Memory B cell (primary cell): Measurements from ENCODE around the gene EBI3.
A peak's percentile ranks its signal among the peaks of the same experiment; 100 is the strongest.
"Not testable (repeated sequence)": the region's sequence is repeated elsewhere in the genome, so short reads cannot be mapped to it uniquely, and the experiment has no call there.

Experiments
- ATAC-seq: fragments of 150-1000 bp; cut with Tn5 transposase; 2 replicates; pipeline ENCODE4 v1.10.0; 2021; ENCODE audit warnings: low read depth, mild to moderate bottlenecking, moderate library complexity
- DNase-seq, 2 donors: peaks; one replicate each; pipeline ENCODE4 v3.0.0; 2022; ENCODE audit warnings: low spot score in 2 of 2
- H3K27ac Mint-ChIP-seq: one replicate; pipeline ENCODE4 v1.8.0; 2022; ENCODE audit warnings: mild to moderate bottlenecking, moderate library complexity, mixed read lengths
- H3K27me3 Mint-ChIP-seq: one replicate; pipeline ENCODE4 v1.8.0; 2022; ENCODE audit warnings: mixed read lengths
- H3K36me3 Mint-ChIP-seq: one replicate; pipeline ENCODE4 v1.8.0; 2022; ENCODE audit warnings: mild to moderate bottlenecking, mixed read lengths
- H3K4me1 Mint-ChIP-seq: one replicate; pipeline ENCODE4 v1.8.0; 2022; ENCODE audit warnings: mixed read lengths
- H3K4me3 Mint-ChIP-seq: one replicate; pipeline ENCODE4 v1.8.0; 2022; ENCODE audit warnings: mild to moderate bottlenecking, moderate library complexity, mixed read lengths
- H3K9me3 Mint-ChIP-seq: one replicate; pipeline ENCODE4 v1.8.0; 2022; ENCODE audit warnings: mixed read lengths

EBI3 gene

DNA sequence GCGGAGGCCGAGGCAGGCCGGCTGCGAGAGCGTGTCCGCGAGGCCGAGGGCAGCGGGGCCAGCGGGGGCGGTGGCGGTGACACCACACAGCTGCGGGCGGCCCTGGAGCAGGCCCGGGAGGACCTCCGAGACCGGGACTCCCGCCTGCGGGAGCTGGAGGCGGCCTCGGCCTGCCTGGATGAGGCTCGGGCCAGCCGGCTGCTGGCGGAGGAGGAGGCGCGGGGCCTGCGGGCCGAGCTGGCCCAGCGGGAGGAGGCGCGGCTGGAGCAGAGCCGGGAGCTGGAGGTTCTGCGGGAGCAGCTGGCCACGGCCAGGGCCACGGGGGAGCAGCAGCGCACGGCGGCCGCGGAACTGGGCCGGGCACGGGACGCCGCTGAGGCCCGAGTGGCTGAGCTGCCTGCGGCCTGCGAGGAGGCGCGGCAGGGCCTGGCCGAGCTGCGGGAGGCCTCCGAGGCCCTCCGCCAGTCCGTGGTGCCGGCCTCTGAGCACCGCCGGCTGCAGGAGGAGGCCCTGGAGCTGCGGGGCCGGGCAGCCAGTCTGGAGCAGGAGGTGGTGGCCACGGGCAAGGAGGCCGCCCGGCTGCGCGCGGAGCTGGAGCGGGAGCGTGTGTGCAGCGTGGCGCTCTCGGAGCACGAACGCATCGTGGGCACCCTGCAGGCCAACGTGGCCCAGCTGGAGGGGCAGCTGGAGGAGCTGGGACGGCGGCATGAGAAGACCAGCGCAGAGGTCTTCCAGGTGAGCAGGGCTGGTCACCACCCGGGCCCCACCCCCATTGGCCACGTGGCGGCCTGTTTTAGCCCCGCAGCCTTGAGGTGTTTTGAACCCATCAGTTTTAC is 11.7 kb upstream of the EBI3 start:
- Mint-ChIP-seq H3K4me3 (no peak overlapping the region), H3K27me3 (peaks cover 4% of the 10 kb centered on the region), H3K4me1 (peaks cover 17% of the 10 kb centered on the region), H3K36me3 (no peaks in the 10 kb centered on the region), H3K9me3 (no peaks in the 10 kb centered on the region), H3K27ac (no peak overlapping the region)
- DNase-seq (no peak), ATAC-seq (no peak)

DNA sequence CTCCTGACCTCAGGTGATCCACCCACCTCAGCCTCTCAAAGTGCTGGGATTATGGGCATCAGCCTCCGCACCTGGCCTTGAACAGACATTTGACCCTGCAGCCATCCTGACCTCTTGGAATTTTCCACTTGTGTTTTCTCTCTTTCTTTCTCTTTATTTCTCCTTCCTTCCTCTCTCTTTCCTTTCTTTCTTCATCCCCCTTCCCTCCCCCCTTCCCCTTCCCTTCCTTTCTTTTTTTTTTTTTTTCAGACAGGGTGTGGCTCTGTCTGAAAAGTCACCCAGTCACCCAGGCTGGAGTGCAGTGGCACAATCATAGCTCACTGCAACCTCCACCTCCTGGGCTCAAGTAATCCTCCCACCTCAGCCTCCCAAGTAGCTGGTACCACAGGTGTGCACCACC is 10.8 kb upstream of the EBI3 start:
- not testable (repeated sequence) for H3K9me3 Mint-ChIP-seq, H3K36me3 Mint-ChIP-seq, DNase-seq, ATAC-seq, H3K27me3 Mint-ChIP-seq, H3K4me3 Mint-ChIP-seq, H3K27ac Mint-ChIP-seq
- H3K4me1 Mint-ChIP-seq = peaks cover 13% of the 10 kb centered on the region

DNA sequence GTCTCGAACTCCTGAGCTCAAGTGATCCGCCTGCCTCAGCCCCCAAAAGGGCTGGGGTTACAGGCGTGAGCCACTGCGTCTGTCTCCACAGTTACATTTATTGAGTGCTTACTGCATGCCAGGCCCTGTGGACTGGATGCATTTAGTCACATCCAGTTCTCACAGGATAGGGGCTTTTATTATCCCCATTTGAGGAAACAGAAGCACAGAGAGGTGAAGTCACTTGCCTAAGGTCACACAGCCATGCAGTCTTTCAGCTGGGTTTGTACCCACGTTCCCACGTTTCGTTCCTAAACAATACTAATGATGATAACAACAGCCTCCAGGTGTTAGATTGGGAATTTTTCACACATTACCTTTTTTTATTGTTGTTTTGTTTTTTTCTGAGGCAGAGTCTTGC is 9.1 kb upstream of the EBI3 start:
- Mint-ChIP-seq H3K9me3 (no peaks in the 10 kb centered on the region), H3K27ac (no peak overlapping the region), H3K4me1 (peaks cover 5% of the 10 kb centered on the region), H3K4me3 (no peak overlapping the region), H3K36me3 (no peaks in the 10 kb centered on the region), H3K27me3 (no peaks in the 10 kb centered on the region)
- ATAC-seq (no peak), DNase-seq (no peak)

DNA sequence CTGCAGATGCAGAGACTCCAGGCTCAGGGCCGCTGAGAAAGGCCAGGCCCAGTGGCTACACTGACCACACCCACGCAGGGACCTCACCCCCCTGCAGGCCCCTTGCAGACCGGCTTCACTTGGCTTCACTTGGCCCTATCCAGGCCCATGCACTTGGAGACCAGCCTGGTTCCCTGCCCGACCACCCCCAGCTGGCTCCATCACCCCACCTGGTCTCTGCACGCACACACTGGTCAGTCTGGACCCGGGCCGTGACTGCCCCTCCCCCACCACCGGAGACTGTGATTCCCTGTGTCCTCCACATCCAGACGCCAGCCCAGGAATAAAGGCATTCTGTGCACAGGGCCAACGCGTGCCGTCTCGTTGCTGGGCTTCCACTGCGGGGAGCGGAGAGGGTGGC is 4.9 kb upstream of the EBI3 start:
- Mint-ChIP-seq H3K36me3 (peaks cover 2% of the 10 kb centered on the region), H3K9me3 (no peaks in the 10 kb centered on the region), H3K27ac (no peak overlapping the region), H3K27me3 (peaks cover 2% of the 10 kb centered on the region), H3K4me1 (peaks cover 10% of the 10 kb centered on the region), H3K4me3 (no peak overlapping the region)
- DNase-seq (no peak), ATAC-seq (no peak)

DNA sequence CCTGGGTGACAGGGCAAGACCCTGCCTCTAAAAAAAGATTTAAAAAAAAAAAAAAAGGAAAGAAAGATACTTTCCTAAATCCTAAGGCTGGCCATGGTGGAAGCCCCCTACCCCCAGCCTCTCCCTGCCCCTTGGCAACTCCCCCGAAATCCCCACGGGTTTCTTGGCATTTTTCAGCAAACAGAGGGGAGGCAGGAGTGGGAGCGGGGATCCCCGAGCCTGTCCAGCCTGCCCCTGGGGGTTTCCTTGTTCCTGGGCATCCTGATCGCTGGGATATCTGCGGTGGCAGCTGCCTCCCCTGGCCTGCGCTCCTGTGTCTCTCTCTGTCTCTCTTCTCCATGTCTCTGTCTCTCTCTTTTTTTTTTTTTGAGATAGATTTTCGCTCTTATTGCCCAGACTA is 3.4 kb upstream of the EBI3 start:
- no peak overlapping the region for H3K4me3 Mint-ChIP-seq
- H3K4me1 Mint-ChIP-seq = peaks cover 12% of the 10 kb centered on the region
- H3K27ac Mint-ChIP-seq = no peak overlapping the region
- no peak for ATAC-seq
- DNase-seq = no peak
- H3K27me3 Mint-ChIP-seq = peaks cover 2% of the 10 kb centered on the region
- no peaks in the 10 kb centered on the region for H3K9me3 Mint-ChIP-seq
- peaks cover 2% of the 10 kb centered on the region for H3K36me3 Mint-ChIP-seq

DNA sequence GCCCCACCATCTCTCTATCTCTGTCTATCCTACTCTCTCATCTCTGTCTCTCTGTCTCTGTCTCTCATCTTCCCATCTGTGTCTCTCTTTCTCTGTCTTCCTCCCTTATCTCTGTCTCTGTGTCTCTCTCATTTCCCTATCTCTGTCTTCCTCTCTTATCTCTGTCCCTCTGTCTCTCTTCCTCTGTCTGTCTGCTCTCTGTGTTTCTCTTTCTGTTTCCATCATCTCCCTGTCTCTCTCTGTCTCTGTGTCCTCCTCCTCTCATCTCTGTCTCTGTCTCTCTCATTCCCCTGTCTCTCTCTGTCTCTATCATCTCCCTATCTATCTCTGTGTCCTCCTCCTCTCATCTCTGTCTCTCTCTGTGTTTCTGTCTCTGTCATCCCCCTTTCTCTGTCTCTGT is 1.6 kb upstream of the EBI3 start:
- H3K27me3 Mint-ChIP-seq = peaks cover 2% of the 10 kb centered on the region
- ATAC-seq (no peak), DNase-seq (no peak)
- H3K27ac Mint-ChIP-seq = no peak overlapping the region
- H3K4me3 Mint-ChIP-seq = no peak overlapping the region
- H3K9me3 Mint-ChIP-seq = no peaks in the 10 kb centered on the region
- peaks cover 2% of the 10 kb centered on the region for H3K36me3 Mint-ChIP-seq
- peaks cover 7% of the 10 kb centered on the region for H3K4me1 Mint-ChIP-seq

DNA sequence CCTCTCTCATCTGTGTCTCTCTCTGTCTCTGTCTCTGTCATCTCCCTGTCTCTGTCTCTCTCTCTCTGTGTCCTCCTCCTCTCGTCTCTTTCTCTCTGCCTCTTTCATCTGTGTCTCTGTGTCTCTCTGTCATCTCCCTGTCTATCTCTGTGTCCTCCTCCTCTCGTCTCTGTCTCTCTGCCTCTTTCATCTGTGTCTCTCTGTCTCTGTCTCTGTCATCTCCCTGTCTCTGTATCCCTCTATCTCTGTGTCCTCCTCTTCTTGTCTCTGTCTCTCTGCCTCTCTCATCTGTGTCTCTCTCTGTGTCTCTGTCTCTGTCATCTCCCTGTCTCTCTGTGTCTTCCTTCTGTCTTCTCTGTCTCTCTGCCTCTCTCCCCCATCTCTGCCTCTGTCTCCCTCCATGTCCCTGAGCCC is 551 bp upstream of the EBI3 start:
- no peaks in the 10 kb centered on the region for H3K9me3 Mint-ChIP-seq
- H3K4me1 Mint-ChIP-seq = peaks cover 9% of the 10 kb centered on the region
- no peak overlapping the region for H3K4me3 Mint-ChIP-seq
- H3K27me3 Mint-ChIP-seq = peaks cover 4% of the 10 kb centered on the region
- H3K27ac Mint-ChIP-seq = no peak overlapping the region
- peaks cover 4% of the 10 kb centered on the region for H3K36me3 Mint-ChIP-seq
- ATAC-seq (no peak), DNase-seq (no peak)

DNA sequence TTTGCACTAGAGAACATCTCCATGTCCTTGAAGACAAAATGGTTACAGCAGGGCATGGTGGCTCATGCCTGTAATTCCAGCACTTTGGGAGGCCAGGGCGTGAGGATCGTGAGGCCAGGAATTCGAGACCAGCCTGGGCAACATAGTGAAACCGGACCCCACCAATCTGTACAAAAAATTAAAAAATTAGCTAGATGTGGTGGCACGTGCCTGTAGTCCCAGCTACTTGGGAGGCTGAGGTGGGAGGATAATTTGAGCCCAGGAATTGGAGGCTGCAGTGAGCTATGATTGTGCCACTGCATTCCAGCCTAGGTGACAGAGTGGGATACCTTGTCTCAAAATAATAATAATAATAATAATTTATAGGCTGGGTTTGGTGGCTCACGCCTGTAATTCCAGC is 914 bp downstream of the EBI3 start:
- not testable (repeated sequence) for DNase-seq, H3K36me3 Mint-ChIP-seq, ATAC-seq, H3K27ac Mint-ChIP-seq, H3K9me3 Mint-ChIP-seq, H3K4me1 Mint-ChIP-seq, H3K27me3 Mint-ChIP-seq
- peak overlapping the region; percentile 37 for H3K4me3 Mint-ChIP-seq

DNA sequence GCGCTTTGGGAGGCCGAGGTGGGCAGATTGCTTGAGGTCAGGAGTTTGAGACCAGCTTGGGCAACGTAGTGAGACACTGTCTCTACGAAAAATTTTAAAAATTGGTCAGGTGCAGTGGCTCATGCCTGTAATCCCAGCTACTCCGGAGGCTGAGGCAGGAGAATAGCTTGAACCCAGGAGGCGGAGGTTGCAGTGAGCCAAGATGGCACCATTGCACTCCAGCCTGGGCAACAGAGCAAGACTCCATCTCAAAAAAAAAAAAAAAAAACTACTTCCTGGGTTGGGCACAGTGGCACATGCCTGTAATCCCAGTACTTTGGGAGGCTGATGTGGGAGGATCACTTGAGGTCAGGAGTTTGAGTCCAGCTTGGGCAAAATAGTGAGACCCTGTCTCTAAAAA is 2.2 kb downstream of the EBI3 start:
- not testable (repeated sequence) for DNase-seq, H3K27ac Mint-ChIP-seq, H3K36me3 Mint-ChIP-seq, H3K27me3 Mint-ChIP-seq, H3K4me3 Mint-ChIP-seq, H3K9me3 Mint-ChIP-seq, H3K4me1 Mint-ChIP-seq, ATAC-seq

DNA sequence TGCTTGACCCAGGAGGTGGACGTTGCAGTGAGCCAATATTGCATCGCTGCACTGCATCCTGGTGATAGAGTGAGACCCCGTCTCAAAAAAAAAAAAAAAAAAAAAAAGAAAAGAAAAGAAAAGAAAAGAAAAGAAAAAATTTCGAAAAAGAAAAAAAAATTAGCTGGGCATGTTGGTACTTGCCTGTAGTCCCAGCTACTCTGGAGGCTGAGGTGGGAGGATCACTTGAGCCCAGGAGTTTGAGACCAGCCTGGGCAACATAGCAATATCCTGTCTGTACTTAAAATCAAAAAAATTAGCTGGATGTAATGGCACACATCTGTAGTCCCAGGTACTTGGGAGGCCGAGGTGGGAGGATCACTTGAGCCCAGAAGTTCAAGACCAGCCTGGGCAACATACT is 2.8 kb downstream of the EBI3 start:
- ATAC-seq, H3K4me1 Mint-ChIP-seq, H3K9me3 Mint-ChIP-seq, H3K27ac Mint-ChIP-seq, H3K36me3 Mint-ChIP-seq, DNase-seq, H3K27me3 Mint-ChIP-seq, H3K4me3 Mint-ChIP-seq: not testable (repeated sequence)

DNA sequence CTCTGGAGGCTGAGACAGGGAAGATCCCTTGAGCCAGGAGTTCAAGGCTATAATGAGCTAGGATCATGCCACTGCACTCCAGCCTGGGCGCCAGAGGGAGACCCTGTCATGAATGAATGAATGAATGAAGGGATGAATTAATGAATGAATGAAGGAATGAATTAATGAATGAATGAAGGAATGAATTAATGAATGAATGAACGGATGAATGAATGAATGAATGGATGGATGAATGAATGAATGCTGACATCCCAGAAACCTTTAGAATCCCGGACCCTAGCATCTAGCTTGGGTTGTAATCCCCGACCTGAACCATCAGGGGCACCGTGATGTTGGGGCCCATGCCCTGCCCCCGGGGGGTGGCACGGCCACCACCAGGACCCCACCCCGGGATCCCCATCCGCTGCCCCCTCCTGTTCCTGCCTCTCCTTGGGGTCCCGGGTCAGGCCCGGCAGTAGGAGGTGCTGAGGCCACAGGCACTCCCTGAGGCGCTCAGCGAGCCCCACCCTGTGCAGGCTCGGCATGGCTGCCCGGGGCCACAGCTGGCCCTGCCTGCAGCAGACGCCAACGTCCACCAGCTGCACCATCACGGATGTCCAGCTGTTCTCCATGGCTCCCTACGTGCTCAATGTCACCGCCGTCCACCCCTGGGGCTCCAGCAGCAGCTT is 3.4 kb downstream of the EBI3 start:
- Mint-ChIP-seq H3K27ac (no peak overlapping the region), H3K9me3 (no peaks in the 10 kb centered on the region), H3K4me3 (no peak overlapping the region), H3K4me1 (peaks cover 6% of the 10 kb centered on the region), H3K36me3 (peaks cover 3% of the 10 kb centered on the region), H3K27me3 (peaks cover 1% of the 10 kb centered on the region)
- DNase-seq (peak in 1 of 2 donors; percentile 35), ATAC-seq (no peak)

DNA sequence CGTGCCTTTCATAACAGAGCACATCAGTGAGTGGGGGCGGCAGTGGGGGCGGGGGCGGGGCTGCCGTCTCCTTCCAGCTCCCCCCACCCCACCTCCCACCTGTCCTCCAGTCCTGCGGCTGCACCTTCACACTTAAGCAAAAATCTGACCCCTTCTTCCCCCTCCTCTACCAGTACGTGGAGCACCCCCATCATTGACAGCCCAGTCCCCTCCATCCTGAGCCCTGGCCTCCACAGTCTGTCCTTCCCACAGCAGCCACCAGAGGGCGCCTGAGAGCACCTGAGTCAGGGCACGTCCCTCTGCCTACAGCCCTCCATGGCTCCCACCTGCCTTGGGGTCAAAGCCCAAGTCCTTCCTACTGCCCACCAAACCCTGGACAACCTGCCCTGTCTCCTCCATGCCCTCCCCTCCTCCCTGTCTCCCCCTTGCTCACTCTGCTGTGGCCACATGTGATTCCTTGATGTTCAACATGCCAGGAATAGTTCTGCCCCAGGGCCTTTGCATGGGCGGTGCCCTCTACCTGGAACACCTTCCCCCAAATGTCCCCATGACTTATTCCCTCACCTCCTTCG is 4.0 kb downstream of the EBI3 start:
- Mint-ChIP-seq H3K4me3 (peak overlapping the region; percentile 52), H3K27me3 (peaks cover 1% of the 10 kb centered on the region), H3K36me3 (peaks cover 3% of the 10 kb centered on the region), H3K27ac (no peak overlapping the region), H3K4me1 (peaks cover 6% of the 10 kb centered on the region), H3K9me3 (no peaks in the 10 kb centered on the region)
- DNase-seq (peak; percentile 76 to 81), ATAC-seq (peak; percentile 33)

DNA sequence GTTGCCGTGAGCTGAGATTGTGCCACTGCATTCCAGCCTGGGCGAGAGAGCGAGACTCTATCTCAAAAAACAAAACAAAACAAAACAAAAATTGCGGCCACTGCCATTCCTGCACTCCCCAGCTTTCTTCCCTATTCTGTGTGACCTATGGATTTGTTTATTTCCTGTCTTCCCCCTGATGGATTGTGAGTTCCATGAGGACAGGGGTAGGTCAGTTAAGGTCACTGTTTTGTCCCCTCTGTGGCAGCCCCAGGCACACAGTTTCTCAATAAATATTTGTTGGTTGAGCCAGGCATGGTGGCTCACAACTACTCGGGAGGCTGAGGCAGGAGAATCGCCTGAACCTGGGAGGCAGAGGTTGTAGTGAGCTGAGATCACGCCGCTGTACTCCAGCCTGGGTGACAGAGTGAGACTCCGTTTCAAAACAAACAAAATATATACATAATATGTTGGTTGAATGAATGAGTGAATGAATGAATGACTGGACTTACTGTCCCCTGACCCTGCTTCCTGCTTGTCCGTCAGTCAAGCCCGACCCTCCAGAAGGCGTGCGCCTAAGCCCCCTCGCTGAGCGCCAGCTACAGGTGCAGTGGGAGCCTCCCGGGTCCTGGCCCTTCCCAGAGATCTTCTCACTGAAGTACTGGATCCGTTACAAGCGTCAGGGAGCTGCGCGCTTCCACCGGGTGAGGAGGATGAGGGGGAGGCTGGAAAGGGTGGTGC is 5.0 kb downstream of the EBI3 start:
- Mint-ChIP-seq H3K9me3 (no peaks in the 10 kb centered on the region), H3K4me1 (peaks cover 5% of the 10 kb centered on the region), H3K27me3 (peaks cover 1% of the 10 kb centered on the region), H3K36me3 (peaks cover 3% of the 10 kb centered on the region), H3K27ac (no peak overlapping the region), H3K4me3 (no peak overlapping the region)
- DNase-seq = no peak
- ATAC-seq = no peak

DNA sequence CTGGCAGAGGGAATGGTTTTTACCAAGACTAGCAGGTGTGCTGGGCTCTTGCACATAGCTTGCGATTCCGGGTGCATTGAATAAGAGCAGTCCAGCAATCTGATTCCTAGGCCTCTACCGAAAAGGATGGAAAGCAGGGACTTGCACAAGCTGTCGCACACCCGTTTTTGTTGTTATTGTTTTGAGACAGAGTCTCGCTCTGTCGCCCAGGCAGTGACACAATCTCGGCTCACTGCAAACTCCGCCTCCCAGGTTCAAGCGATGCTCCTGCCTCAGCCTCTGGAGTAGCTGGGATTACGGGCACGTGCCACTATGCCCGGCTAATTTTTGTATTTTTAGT is 5.5 kb downstream of the EBI3 start:
- Mint-ChIP-seq H3K4me3 (no peak overlapping the region), H3K27ac (no peak overlapping the region)

More for the DNA sequence above, 5.5 kb downstream of the EBI3 start:
- ATAC-seq (no peak), DNase-seq (no peak)
- Mint-ChIP-seq H3K36me3 (peaks cover 3% of the 10 kb centered on the region), H3K27me3 (peaks cover 1% of the 10 kb centered on the region), H3K4me1 (peaks cover 2% of the 10 kb centered on the region), H3K9me3 (no peaks in the 10 kb centered on the region)
